Measurements from ENCODE around the gene PAX8. TPM values are rescaled to one million over a fixed set of nuclear protein-coding genes. Genes with fewer than 3 reads are reported as not detected.

PAX8 gene
- total and polyA plus RNA-seq, 5 experiments from 2014 or later = 0.52 to 1.6 (median 0.73) TPM

DNA sequence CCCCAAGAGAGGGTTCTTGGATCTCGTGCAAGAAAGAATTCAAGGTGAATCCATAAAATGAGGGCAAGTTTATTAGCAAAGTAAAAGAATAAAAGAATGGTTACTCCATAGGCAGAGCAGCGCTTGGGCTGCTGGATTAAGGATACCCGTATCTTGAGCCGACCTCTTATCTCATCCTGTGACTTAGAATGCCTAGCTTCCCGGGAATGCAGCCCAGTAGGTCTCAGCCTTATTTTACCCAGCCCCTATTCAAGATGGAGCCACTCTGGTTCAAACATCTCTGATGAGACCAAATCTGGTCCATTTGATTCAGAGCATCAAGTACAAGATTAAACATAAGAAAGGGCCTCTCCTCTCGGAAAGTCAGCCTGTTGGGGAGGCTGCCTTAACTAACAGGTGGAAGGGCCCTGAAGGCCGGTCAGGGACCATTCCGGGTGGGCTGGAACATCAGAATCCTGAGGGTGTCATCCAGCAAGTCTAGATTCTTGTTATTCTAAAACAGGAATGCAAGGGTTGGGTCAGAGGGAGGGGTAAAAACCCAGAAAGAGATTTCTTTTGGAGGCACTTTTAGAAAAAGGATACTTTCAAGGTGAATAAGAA, 99.2 kb downstream of the PAX8 start:
- Mint-ChIP-seq H3K4me1 (peaks cover 47 to 88% (median 87%) of the 10 kb centered on the region in 4 donors), H3K27ac (peak overlapping the region; percentile 87 to 97 (median 94)), H3K9me3 (peaks cover 0 to 2% (median 0%) of the 10 kb centered on the region in 9 donors), H3K27me3 (peaks cover 0 to 2% (median 0%) of the 10 kb centered on the region in 5 donors), H3K4me3 (peak overlapping the region; percentile 47 to 95 (median 82)), H3K36me3 (peaks cover 4 to 60% (median 6%) of the 10 kb centered on the region in 3 donors)
- DNase-seq (no peak), ATAC-seq (no peak)
- POLR2A ChIA-PET = interaction anchor here (0.6 to 19.8 kb wide), 4 partner anchors 17 to 41 kb away, joined by 3 to 318 read pairs (median 10); no protein-coding TSS in a partner anchor

DNA sequence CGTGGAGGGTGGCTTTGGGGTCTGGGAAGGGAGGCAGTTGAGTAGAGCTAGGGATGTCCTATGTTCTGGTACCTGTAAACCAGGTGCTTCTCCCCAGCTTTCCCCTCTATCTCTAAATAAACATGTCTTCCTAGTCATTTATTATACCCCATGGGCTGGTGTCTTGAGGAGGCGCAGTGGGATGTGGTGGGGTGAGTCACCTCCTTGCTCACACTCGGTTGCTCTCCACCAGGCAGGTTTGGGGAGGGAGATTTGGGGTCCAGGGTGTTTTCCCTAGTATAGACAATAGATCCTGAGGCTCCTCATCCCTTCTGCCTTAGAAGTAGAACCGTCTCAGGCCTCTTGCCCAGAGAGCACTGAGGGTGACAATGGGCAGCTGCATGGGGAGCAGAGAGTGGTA, 99.8 kb downstream of the PAX8 start:
- ATAC-seq (peak in 1 of 2 donors; percentile 11), DNase-seq (peak in 2 of 10 donors; percentile 29 to 30)
- Mint-ChIP-seq H3K27me3 (peaks cover 0 to 2% (median 0%) of the 10 kb centered on the region in 5 donors), H3K36me3 (peaks cover 3 to 56% (median 6%) of the 10 kb centered on the region in 3 donors), H3K4me1 (peaks cover 48 to 90% (median 82%) of the 10 kb centered on the region in 4 donors), H3K27ac (peak overlapping the region; percentile 78 to 97 (median 93)), H3K4me3 (peak overlapping the region; percentile 47 to 95 (median 82)), H3K9me3 (peaks cover 0 to 2% (median 0%) of the 10 kb centered on the region in 9 donors)
- POLR2A ChIA-PET = interaction anchor here (0.6 to 19.8 kb wide), 3 partner anchors 17 to 20 kb away, joined by 3 to 318 read pairs (median 16); no protein-coding TSS in a partner anchor

DNA sequence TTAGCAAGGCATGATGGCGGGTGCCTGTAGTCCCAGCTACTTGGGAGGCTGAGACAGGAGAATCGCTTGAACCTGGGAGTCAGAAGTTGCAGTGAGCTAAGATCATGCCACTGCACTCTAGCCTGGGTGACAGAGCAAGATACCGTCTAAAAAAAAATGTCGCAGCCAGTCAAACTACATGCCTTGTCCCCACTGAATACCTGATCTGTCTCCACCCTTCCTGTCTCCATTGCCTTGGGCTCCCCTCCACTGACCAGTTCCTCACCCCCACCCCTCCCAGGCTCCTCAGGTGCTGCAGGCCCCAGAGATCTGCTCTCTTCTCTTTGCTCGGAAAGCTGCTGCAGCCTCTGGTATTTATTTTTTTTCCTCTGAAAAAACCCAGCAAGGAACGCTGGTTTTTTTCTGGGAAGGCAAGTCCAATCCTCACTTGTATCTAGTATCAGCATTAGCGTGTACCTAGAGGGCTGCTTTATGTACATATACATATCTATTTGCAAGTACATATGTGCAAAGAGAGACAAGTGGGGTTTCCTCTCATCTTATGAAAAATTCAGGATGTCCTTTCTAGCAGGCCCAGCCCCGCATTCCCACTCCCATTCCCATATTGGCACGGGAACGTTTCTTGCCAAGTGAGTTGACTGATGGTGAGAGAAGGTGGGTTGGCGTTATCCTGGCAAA, 100.5 kb downstream of the PAX8 start:
- no peak for ATAC-seq
- H3K36me3 Mint-ChIP-seq = peaks cover 0 to 49% (median 6%) of the 10 kb centered on the region in 3 donors
- no peak for DNase-seq
- peak overlapping the region; percentile 70 to 96 (median 92) for H3K4me3 Mint-ChIP-seq
- POLR2A ChIA-PET = interaction anchor here (5.7 to 19.8 kb wide), 2 partner anchors 16 to 18 kb away, joined by 80 to 318 read pairs; no protein-coding TSS in a partner anchor
- peaks cover 47 to 90% (median 82%) of the 10 kb centered on the region in 4 donors for H3K4me1 Mint-ChIP-seq
- peaks cover 0 to 2% (median 0%) of the 10 kb centered on the region in 9 donors for H3K9me3 Mint-ChIP-seq
- peaks cover 0 to 2% (median 0%) of the 10 kb centered on the region in 5 donors for H3K27me3 Mint-ChIP-seq
- peak overlapping the region; percentile 79 to 97 (median 94) for H3K27ac Mint-ChIP-seq

DNA sequence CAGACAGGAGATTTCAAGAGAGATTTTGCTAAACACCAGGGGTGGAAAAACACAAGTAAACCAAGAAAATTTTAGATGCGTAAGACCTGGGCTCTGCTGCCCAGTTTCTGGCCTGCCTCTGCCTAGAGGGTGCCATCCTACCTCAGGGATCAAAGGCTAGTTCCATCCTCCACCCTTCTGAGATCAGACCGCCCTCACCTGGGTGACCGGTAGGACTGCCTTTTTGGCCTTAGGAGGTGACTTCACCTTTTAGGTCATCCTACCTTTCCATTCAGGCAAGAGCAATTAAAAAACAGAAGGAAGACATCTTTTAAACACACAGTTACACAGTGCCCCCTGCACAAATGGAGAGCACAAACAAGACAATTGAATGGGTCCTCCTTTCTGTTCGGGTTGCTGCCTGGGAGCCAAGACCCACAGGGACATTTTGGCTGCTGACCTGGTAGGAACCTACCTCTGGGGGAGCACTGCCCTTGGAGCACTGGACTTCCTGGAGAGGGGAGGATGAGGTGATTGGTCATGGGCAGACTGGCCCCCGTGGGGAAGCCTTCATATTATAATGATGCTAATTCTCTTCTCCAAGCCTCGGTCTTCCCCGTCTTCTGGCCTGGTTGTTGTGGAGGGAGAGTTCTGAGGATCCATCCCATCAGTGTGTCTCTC, 101.9 kb downstream of the PAX8 start:
- POLR2A ChIA-PET = interaction anchor here (1.3 to 19.8 kb wide), 5 partner anchors 15 to 38 kb away, joined by 4 to 318 read pairs (median 45); no protein-coding TSS in a partner anchor
- Mint-ChIP-seq H3K27me3 (peaks cover 0 to 2% (median 0%) of the 10 kb centered on the region in 5 donors), H3K27ac (peak overlapping the region; percentile 86 to 97 (median 92)), H3K9me3 (peaks cover 0 to 2% (median 0%) of the 10 kb centered on the region in 9 donors), H3K4me1 (peaks cover 50 to 90% (median 85%) of the 10 kb centered on the region in 4 donors), H3K36me3 (peaks cover 0 to 35% (median 6%) of the 10 kb centered on the region in 3 donors), H3K4me3 (peak overlapping the region; percentile 81 to 96 (median 94))
- no peak for ATAC-seq
- DNase-seq = no peak

DNA sequence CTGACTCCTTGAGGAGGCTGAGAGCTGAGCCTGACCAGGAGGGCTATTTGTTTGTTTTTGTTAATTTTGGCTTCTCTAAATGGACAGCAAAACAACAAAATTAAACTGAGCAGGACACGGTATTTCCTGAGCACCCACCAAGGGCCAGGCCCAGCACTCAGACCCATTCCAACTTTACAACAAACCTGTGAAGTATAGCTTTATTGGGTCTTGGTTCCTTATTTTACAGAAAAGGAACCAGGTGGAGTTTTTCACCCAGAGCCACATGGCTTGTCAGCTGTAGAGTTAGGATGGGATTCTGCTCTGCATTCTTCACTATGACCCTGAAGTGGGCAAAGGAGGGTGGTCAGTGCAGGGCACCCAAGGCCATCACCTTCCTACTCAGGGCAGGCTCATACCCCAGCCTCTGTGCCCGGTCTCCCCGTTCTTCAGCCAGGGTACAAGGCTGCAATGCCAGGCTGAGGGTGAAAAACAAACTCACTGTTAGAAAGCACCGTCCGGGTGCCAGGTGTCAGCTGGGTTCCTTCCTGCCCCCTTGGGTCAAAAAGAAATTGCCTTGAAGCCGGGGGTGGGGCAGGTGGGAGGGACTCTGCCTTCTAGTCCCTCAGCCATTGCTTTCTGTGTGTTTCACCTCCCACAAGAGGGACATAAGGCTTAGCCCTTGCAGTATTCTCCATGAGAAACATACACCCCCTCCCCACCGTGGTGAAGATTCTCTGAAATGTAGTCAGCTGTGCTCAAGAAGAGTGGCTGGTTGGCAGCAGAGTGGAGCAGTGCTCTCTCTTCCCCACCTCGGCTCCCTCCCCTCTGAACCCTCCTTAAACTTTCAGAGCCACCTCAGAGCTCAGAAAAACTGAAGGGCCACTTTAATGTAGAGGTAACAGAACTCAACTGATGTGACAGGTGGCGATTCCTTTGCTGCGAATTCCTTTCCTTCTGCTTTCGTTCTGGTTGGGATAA, 102.7 kb downstream of the PAX8 start:
- POLR2A ChIA-PET = interaction anchor here (0.7 to 19.8 kb wide), 10 partner anchors 10 to 37 kb away, joined by 3 to 318 read pairs (median 4); no protein-coding TSS in a partner anchor
- peaks cover 0 to 2% (median 0%) of the 10 kb centered on the region in 5 donors for H3K27me3 Mint-ChIP-seq
- H3K27ac Mint-ChIP-seq = peak overlapping the region; percentile 88 to 97 (median 94)
- H3K36me3 Mint-ChIP-seq = peaks cover 0 to 30% (median 6%) of the 10 kb centered on the region in 3 donors
- DNase-seq = peak in 3 of 10 donors; percentile 28 to 33 (median 29)
- peaks cover 0 to 2% (median 0%) of the 10 kb centered on the region in 9 donors for H3K9me3 Mint-ChIP-seq
- no peak for ATAC-seq
- peak overlapping the region; percentile 81 to 96 (median 94) for H3K4me3 Mint-ChIP-seq
- peaks cover 53 to 90% (median 85%) of the 10 kb centered on the region in 4 donors for H3K4me1 Mint-ChIP-seq

DNA sequence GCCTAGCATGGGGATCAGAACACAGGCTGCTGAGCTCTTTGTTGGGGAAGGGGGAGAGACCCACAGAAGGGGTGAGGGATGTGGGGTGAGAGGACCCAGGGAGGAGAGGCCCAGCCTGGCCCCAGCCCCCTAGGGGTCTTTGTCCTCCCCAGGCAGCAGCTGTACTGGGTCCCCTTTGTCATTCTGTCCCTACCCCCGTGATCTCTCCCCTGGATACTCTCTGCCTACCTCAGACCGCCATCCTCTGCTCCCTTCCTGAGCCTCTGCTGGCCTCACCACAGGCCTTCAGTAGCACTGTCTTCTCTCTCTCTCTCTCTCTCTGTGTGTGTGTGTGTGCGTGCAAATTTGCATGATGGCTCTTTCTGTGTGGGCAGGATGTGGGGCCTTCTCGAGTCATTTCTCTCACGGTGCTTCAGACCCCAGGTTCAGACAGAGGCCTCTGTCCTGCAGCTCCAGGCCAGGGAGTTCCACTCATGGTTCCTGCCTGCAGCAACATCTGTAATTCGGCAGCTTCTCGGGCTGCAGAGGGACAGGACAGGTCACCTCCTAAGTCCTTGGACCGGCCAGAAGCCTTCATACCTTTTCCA, 103.6 kb downstream of the PAX8 start:
- peak; percentile 54 to 68 for ATAC-seq
- DNase-seq = peak in 9 of 10 donors; percentile 46 to 88 (median 75)
- H3K27ac Mint-ChIP-seq = peak overlapping the region; percentile 84 to 97 (median 94)
- peaks cover 0 to 30% (median 6%) of the 10 kb centered on the region in 3 donors for H3K36me3 Mint-ChIP-seq
- H3K4me3 Mint-ChIP-seq = peak overlapping the region; percentile 81 to 96 (median 94)
- peaks cover 0 to 2% (median 0%) of the 10 kb centered on the region in 5 donors for H3K27me3 Mint-ChIP-seq
- peaks cover 0 to 2% (median 0%) of the 10 kb centered on the region in 9 donors for H3K9me3 Mint-ChIP-seq
- POLR2A ChIA-PET = interaction anchor here (0.6 to 19.8 kb wide), 14 partner anchors 11 to 190 kb away, joined by 3 to 318 read pairs (median 4); no protein-coding TSS in a partner anchor
- peaks cover 51 to 84% (median 80%) of the 10 kb centered on the region in 4 donors for H3K4me1 Mint-ChIP-seq

DNA sequence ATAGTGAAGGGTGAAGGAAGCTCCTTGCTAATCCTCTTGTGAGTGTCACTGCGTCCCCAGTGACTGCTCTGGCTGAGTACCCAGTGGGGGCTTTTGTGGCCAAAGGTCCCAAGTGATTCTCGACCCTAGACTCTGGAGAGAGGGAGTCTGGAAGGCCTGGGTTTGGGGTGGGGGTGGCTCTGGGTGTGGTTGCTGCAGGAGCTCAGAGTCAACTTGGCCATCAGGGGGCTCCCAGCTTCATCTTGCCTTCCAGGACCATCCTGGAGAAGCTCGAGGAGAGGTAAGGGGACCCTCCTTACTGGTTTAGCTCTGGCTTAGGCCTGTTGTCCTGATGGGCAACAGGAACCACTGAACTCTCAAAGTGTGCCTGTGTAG, 104.4 kb downstream of the PAX8 start:
- peaks cover 0 to 2% (median 0%) of the 10 kb centered on the region in 9 donors for H3K9me3 Mint-ChIP-seq
- peak overlapping the region; percentile 81 to 96 (median 94) for H3K4me3 Mint-ChIP-seq

DNA sequence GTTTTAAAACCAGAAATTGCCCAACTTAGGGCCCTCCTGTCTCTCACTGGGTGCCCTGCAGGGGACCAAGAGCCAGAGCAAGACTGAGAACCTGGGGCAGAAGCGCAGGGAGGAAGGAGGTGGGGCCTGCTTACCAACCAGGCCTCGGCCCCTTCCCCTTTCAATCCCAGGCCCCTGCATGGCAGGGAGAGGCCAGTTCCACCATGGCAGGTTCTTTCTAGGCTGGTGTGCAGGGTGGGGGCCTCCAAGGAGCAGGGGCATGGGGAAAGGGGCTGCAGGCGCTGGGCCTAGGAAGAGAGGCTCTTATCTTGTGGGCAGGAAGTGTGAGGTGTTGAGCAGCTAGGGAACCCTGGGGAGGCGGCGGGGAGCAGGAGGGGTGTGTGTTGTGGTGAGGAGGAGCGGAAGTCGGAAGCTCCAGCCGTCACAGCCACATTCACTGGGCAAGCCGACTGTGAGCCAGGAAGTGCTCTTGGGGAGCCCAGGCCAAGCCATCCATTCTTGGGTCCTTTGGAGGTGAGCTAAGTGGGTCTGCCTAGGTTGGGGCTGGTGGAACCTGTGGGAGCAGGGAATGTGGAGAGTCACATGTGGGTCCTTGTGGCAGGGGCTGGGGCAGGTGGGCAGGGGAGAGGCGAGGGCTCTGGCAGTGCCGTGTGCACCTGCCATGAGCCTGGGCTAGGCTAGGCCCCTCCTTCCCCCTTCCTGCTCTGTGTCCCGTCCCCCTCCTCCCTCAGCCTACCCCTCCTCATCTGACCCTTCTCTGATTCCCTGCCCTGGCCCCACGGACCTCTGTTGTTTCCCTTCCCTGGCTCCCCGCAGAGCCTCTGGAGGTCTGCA, 105.0 kb downstream of the PAX8 start, which contains the start of gene PSD4:
Gene PSD4 (plus strand): TSS at position 430 of the 834 bp plus-strand sequence. CDS start 8,486 bp downstream, outside the sequence.
- ATAC-seq = peak; percentile 79 to 85
- Mint-ChIP-seq H3K4me3 (peak within 1 kb of the TSS; percentile 81 to 96 (median 94)), H3K27ac (peak within 1 kb of the TSS; percentile 84 to 97 (median 94)), H3K36me3 (peaks cover 0 to 25% (median 6%) of the 10 kb centered on the region in 3 donors), H3K4me1 (peaks cover 49 to 84% (median 79%) of the 10 kb centered on the region in 4 donors), H3K27me3 (peaks cover 0 to 2% (median 0%) of the 10 kb centered on the region in 5 donors), H3K9me3 (peaks cover 0 to 2% (median 0%) of the 10 kb centered on the region in 9 donors)
- DNase-seq = peak; percentile 57 to 93 (median 86)
- POLR2A ChIA-PET = interaction anchor here (0.9 to 19.8 kb wide), 13 partner anchors 8 to 216 kb away, joined by 3 to 318 read pairs (median 6); no protein-coding TSS in a partner anchor

More for the DNA sequence above, 104.4 kb downstream of the PAX8 start:
- Mint-ChIP-seq H3K27me3 (peaks cover 0 to 2% (median 0%) of the 10 kb centered on the region in 5 donors), H3K36me3 (peaks cover 0 to 30% (median 6%) of the 10 kb centered on the region in 3 donors), H3K27ac (peak overlapping the region; percentile 84 to 97 (median 94)), H3K4me1 (peaks cover 50 to 84% (median 79%) of the 10 kb centered on the region in 4 donors)
- POLR2A ChIA-PET = interaction anchor here (0.6 to 19.8 kb wide), 14 partner anchors 8 to 216 kb away, joined by 3 to 318 read pairs (median 6); no protein-coding TSS in a partner anchor
- ATAC-seq (peak in 1 of 2 donors; percentile 0), DNase-seq (no peak)

DNA sequence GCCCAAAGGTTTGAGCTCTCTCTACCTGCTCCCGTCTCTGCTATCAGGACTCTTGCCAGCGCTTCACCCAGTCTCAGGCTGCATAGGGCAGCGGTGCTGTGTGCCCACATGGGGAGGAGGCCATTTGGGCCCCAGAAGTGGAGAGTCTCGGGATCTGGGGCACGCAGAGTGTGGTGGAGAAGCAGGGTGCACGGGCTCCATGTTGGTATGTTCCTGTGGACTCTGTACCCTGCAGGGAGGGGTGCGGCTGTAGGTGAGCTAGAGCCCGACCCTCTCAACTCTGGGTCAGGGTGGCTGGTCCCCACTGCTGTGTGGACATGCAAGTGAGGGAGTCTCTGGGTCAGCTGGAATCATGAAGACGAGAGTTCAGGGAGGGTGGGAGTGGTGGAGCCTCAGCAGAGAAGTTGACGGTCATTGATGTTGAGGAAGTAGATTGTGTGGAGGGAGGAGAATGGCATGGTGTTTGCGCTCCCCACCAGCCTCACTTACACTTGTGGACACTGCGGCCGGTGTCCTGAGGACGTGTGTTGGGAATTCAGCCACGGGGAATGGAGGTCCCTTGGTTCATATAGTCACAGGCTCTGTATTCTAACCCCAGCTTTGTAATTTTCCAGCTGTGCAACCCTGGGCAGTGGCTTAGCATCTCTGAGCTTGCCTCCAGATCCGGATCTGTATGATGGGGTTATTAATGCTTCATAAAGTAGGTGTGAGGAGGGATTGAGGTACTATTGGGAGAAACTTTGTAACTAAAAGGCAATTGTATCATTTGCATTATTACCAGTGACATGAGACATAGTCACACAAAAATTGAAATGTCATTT, 105.8 kb downstream of the PAX8 start:
- DNase-seq (no peak), ATAC-seq (no peak)
- POLR2A ChIA-PET = interaction anchor here (1.0 to 19.8 kb wide), 10 partner anchors 9 to 217 kb away, joined by 3 to 318 read pairs (median 9); no protein-coding TSS in a partner anchor
- H3K4me1 Mint-ChIP-seq = peaks cover 47 to 84% (median 79%) of the 10 kb centered on the region in 4 donors
- peaks cover 0 to 2% (median 0%) of the 10 kb centered on the region in 9 donors for H3K9me3 Mint-ChIP-seq
- peak overlapping the region; percentile 81 to 96 (median 94) for H3K4me3 Mint-ChIP-seq
- peaks cover 0 to 17% (median 3%) of the 10 kb centered on the region in 3 donors for H3K36me3 Mint-ChIP-seq
- peaks cover 0 to 2% (median 0%) of the 10 kb centered on the region in 5 donors for H3K27me3 Mint-ChIP-seq
- H3K27ac Mint-ChIP-seq = peak overlapping the region; percentile 84 to 97 (median 94)

All from naive thymus-derived CD8-positive, alpha-beta T cell (primary cell).